RWPE2 (cell line): Measurements from ENCODE around the gene PSEN1.

Experiments
- ATAC-seq: fragments of 200-7000 bp; cut with Tn5 transposase; 3 replicates; pipeline ENCODE4 v1.9.1; 2021; ENCODE audit warnings: low read depth
- DNase-seq: peaks from one replicate; pipeline ENCODE4 v3.0.0-alpha.2; 2020; ENCODE audit warnings: low spot score
- H3K27ac ChIP-seq: fragments of 450-650 bp; 2 replicates; pipeline ENCODE4 v1.5.1; 2017; ENCODE audit warnings: mild to moderate bottlenecking; ENCODE audit not compliant: poor library complexity, severe bottlenecking
- H3K27me3 ChIP-seq: fragments of 250-450 bp; sonication (Bioruptor Pico); 2 replicates; pipeline ENCODE4 v1.5.1; 2021; ENCODE audit warnings: mild to moderate bottlenecking, moderate library complexity; ENCODE audit not compliant: insufficient read depth, poor library complexity, severe bottlenecking
- H3K36me3 ChIP-seq: fragments of 250-450 bp; sonication (Bioruptor Pico); 2 replicates; pipeline ENCODE4 v1.5.1; 2020; ENCODE audit warnings: low read depth, mild to moderate bottlenecking, moderate library complexity
- H3K4me1 ChIP-seq: fragments of 250-450 bp; sonication (Bioruptor Pico); 2 replicates; pipeline ENCODE4 v1.5.1; 2021; ENCODE audit warnings: mild to moderate bottlenecking, moderate library complexity; ENCODE audit not compliant: insufficient read depth, poor library complexity, severe bottlenecking
- H3K4me3 ChIP-seq: fragments of 250-450 bp; sonication (Bioruptor Pico); 2 replicates; pipeline ENCODE4 v1.5.1; 2021; ENCODE audit warnings: mild to moderate bottlenecking, moderate library complexity; ENCODE audit not compliant: severe bottlenecking
- H3K9me3 ChIP-seq: fragments of 250-450 bp; sonication (Bioruptor Pico); 2 replicates; pipeline ENCODE4 v1.5.1; 2021; ENCODE audit warnings: mild to moderate bottlenecking, moderate library complexity; ENCODE audit not compliant: severe bottlenecking
- TF ChIP-seq, protein P1 (sequence below): fragments of 450-650 bp; IDR thresholded peaks from one replicate; pipeline ENCODE4 v1.5.1; 2017; ENCODE audit warnings: mild to moderate bottlenecking, moderate library complexity; ENCODE audit not compliant: poor library complexity, severe bottlenecking

PSEN1 gene

GRCh38 chr14:73207615-73208014, 71.3 kb downstream of the PSEN1 start:
- no peaks in the 10 kb centered on the region for H3K27me3 ChIP-seq
- peaks cover 19% of the 10 kb centered on the region for H3K4me1 ChIP-seq
- peaks cover 86% of the 10 kb centered on the region for H3K36me3 ChIP-seq
- no peak overlapping the region for H3K27ac ChIP-seq
- ATAC-seq (no peak), DNase-seq (no peak)
- TF ChIP-seq, protein P1, sequence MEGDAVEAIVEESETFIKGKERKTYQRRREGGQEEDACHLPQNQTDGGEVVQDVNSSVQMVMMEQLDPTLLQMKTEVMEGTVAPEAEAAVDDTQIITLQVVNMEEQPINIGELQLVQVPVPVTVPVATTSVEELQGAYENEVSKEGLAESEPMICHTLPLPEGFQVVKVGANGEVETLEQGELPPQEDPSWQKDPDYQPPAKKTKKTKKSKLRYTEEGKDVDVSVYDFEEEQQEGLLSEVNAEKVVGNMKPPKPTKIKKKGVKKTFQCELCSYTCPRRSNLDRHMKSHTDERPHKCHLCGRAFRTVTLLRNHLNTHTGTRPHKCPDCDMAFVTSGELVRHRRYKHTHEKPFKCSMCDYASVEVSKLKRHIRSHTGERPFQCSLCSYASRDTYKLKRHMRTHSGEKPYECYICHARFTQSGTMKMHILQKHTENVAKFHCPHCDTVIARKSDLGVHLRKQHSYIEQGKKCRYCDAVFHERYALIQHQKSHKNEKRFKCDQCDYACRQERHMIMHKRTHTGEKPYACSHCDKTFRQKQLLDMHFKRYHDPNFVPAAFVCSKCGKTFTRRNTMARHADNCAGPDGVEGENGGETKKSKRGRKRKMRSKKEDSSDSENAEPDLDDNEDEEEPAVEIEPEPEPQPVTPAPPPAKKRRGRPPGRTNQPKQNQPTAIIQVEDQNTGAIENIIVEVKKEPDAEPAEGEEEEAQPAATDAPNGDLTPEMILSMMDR: no peak
- H3K4me3 ChIP-seq: no peak overlapping the region
- H3K9me3 ChIP-seq: no peaks in the 10 kb centered on the region

GRCh38 chr14:73208390-73208789, 72.1 kb downstream of the PSEN1 start:
- Histone ChIP-seq H3K27ac (no peak overlapping the region), H3K9me3 (no peaks in the 10 kb centered on the region), H3K36me3 (peaks cover 86% of the 10 kb centered on the region), H3K27me3 (no peaks in the 10 kb centered on the region), H3K4me3 (no peak overlapping the region), H3K4me1 (peaks cover 19% of the 10 kb centered on the region)
- DNase-seq (no peak), ATAC-seq (no peak)
- TF ChIP-seq, protein P1: no peak

- H3K4me3 ChIP-seq: no peak overlapping the region
- no peaks in the 10 kb centered on the region for H3K9me3 ChIP-seq
- H3K27ac ChIP-seq: peak overlapping the region; percentile 52
- H3K4me1 ChIP-seq: peaks cover 19% of the 10 kb centered on the region
- no peaks in the 10 kb centered on the region for H3K27me3 ChIP-seq
- peaks cover 86% of the 10 kb centered on the region for H3K36me3 ChIP-seq
- ATAC-seq (no peak), DNase-seq (no peak)
- TF ChIP-seq, protein P1: no peak
Measured at GRCh38 chr14:73208846-73209245, 72.5 kb downstream of the PSEN1 start.

DNA sequence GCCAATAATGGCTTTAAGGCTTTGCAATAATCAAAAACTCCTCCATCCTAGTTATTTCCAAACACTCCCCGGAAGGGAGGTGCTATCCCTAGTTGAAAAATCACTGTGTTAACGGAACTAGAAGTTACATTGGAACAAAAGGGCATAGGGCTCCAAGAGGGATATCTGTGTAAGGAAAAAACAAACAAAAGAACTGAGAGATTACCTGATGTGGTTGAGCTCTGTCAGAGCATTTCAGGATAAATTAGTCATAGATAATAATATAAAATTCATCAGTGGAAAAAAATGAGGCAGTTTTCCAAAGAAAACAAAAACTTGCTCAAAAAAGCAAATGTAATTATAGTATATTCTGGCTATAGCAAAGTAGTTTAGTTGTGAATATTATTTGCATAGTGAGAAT, 73.6 kb downstream of the PSEN1 start:
- Histone ChIP-seq H3K27ac (peak overlapping the region; percentile 52), H3K9me3 (no peaks in the 10 kb centered on the region), H3K4me3 (no peak overlapping the region), H3K27me3 (no peaks in the 10 kb centered on the region), H3K36me3 (peaks cover 84% of the 10 kb centered on the region), H3K4me1 (peaks cover 19% of the 10 kb centered on the region)
- TF ChIP-seq, protein P1: no peak
- peak; percentile 99 for ATAC-seq
- DNase-seq: no peak

DNA sequence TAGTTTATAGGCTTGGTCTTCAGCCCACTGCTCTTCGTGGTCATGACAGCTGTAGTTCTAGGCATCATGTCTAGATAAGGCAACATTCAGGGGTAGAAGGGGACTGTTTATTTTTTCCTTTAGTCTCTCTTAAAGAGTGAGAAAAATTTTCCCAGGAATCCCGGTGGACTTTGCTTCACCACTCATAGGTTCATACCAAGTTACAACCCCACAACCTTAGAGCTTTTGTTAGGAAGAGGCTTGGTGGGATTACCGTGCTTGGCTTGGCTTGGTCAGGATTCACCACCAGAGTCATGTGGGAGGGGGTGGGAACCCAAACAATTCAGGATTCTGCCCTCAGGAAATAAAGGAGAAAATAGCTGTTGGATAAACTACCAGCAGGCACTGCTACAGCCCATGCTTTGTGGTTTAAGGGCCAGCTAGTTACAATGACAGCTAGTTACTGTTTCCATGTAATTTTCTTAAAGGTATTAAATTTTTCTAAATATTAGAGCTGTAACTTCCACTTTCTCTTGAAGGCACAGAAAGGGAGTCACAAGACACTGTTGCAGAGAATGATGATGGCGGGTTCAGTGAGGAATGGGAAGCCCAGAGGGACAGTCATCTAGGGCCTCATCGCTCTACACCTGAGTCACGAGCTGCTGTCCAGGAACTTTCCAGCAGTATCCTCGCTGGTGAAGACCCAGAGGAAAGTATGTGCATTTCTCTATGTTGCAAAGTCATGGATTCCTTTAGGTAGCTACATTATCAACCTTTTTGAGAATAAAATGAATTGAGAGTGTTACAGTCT, 75.1 kb downstream of the PSEN1 start:
- ATAC-seq (no peak), DNase-seq (no peak)
- no peaks in the 10 kb centered on the region for H3K9me3 ChIP-seq
- TF ChIP-seq, protein P1: no peak
- no peaks in the 10 kb centered on the region for H3K27me3 ChIP-seq
- no peak overlapping the region for H3K4me3 ChIP-seq
- peaks cover 19% of the 10 kb centered on the region for H3K4me1 ChIP-seq
- peaks cover 83% of the 10 kb centered on the region for H3K36me3 ChIP-seq
- H3K27ac ChIP-seq: no peak overlapping the region
